Skeletal muscle satellite cell (primary cell): Measurements from ENCODE around the gene LRMDA.

Experiments
- H3K27me3 ChIP-seq: 2 replicates; pipeline ENCODE4 v1.7.0; 2013; ENCODE audit warnings: low read length; ENCODE audit not compliant: control insufficient read depth, insufficient read depth
- H3K36me3 ChIP-seq: 2 replicates; pipeline ENCODE4 v1.7.0; 2013; ENCODE audit warnings: mild to moderate bottlenecking, control low read depth, low read length; ENCODE audit not compliant: insufficient read depth
- H3K4me1 ChIP-seq: 2 replicates; pipeline ENCODE4 v1.7.0; 2013; ENCODE audit warnings: low read length; ENCODE audit not compliant: control insufficient read depth, insufficient read depth
- H3K4me2 ChIP-seq: 2 replicates; pipeline ENCODE4 v1.7.0; 2013; ENCODE audit warnings: mild to moderate bottlenecking, low read length
- H3K4me3 ChIP-seq: 2 replicates; pipeline ENCODE4 v1.7.0; 2013; ENCODE audit warnings: low read length
- H3K9ac ChIP-seq: 2 replicates; pipeline ENCODE4 v1.7.0; 2013; ENCODE audit warnings: mild to moderate bottlenecking, low read depth, low read length, moderate library complexity
- H3K9me3 ChIP-seq: replicated peaks from 2 replicates; pipeline ENCODE4 v1.7.0; 2013; ENCODE audit warnings: mild to moderate bottlenecking, control low read depth, low read length

The LRMDA gene

GRCh38 chr10:76298329-76298728 lies 866.9 kb downstream of the LRMDA start:
- H3K4me2 ChIP-seq, result no peak overlapping the region
- H3K4me1 ChIP-seq, result no peaks in the 10 kb centered on the region
- no peak overlapping the region for H3K4me3 ChIP-seq
- H3K9ac ChIP-seq, result no peak overlapping the region
- no peaks in the 10 kb centered on the region for H3K9me3 ChIP-seq
- no peaks in the 10 kb centered on the region for H3K27me3 ChIP-seq
- H3K36me3 ChIP-seq, result no peaks in the 10 kb centered on the region

DNA sequence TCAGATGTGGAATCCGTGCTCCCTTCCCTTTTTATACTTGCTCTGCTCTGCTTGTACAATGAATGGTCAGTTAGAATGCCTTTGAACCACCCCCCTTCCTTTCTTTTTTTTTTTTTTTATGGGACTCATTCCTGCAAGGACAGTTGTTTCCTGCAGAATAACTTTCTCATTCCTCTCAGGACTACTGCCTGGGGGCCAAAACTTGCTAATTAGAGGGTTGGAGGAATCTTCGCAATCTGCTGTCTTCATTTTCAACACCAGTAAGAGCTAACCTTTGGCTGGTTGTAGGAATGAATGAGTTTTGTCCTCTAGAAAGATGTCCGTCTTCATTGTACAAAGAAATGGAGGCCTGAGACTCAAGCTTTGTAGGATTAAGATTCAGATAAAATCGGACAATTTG lies 868.1 kb downstream of the LRMDA start:
- H3K4me3 ChIP-seq, result no peak overlapping the region
- H3K4me1 ChIP-seq, result no peaks in the 10 kb centered on the region
- H3K9me3 ChIP-seq, result no peaks in the 10 kb centered on the region
- no peak overlapping the region for H3K4me2 ChIP-seq
- H3K27me3 ChIP-seq, result no peaks in the 10 kb centered on the region
- no peak overlapping the region for H3K9ac ChIP-seq
- H3K36me3 ChIP-seq, result no peaks in the 10 kb centered on the region

DNA sequence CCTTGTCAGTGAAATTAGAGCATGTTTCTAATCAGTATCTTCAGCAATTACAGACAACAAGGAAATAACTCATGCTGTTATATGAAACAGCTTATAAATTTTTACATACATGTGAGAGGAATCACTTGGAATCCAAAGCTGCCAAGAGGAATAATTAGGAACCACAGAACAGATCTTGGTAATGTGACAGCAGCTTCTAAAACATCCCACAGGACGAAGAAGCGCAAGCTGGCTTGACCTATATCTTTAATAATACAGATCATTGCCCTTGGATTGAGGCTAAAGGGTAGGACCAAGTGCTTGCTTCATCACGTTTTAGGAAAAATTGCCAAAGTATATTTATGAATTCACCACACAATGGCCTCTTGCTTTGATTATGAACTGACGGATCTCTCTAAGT lies 869.8 kb downstream of the LRMDA start:
- no peak overlapping the region for H3K4me3 ChIP-seq
- H3K27me3 ChIP-seq, result no peaks in the 10 kb centered on the region
- H3K4me1 ChIP-seq, result no peaks in the 10 kb centered on the region
- no peaks in the 10 kb centered on the region for H3K9me3 ChIP-seq
- H3K9ac ChIP-seq, result no peak overlapping the region
- H3K36me3 ChIP-seq, result no peaks in the 10 kb centered on the region
- no peak overlapping the region for H3K4me2 ChIP-seq

GRCh38 chr10:76301950-76302349 lies 870.5 kb downstream of the LRMDA start:
- H3K36me3 ChIP-seq, result no peaks in the 10 kb centered on the region
- no peaks in the 10 kb centered on the region for H3K27me3 ChIP-seq
- no peak overlapping the region for H3K4me2 ChIP-seq
- no peaks in the 10 kb centered on the region for H3K4me1 ChIP-seq
- no peaks in the 10 kb centered on the region for H3K9me3 ChIP-seq
- H3K9ac ChIP-seq, result no peak overlapping the region
- H3K4me3 ChIP-seq, result no peak overlapping the region

DNA sequence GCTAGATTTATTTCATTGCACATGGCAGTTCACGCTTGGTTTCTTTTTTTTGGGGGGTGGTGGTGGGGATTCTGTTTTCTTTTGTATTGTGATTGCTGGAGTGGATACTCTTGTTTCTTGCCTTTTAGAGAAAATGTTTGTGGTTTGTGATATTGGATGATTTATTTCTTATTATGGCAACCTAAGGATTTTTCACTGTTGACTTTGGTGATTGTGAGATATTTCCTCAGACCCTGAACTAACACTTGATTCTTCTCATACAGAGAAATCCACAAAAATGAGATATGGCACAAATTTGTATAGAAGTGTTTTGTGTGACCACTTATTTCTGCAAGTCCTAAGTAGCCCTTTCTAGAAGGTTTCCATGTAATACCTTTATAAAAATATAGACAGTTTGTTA lies 871.1 kb downstream of the LRMDA start:
- no peaks in the 10 kb centered on the region for H3K27me3 ChIP-seq
- H3K4me2 ChIP-seq, result no peak overlapping the region
- no peaks in the 10 kb centered on the region for H3K4me1 ChIP-seq
- H3K9me3 ChIP-seq, result no peaks in the 10 kb centered on the region
- H3K36me3 ChIP-seq, result no peaks in the 10 kb centered on the region
- H3K9ac ChIP-seq, result no peak overlapping the region
- no peak overlapping the region for H3K4me3 ChIP-seq

GRCh38 chr10:76302961-76303630 lies 871.7 kb downstream of the LRMDA start:
- Histone ChIP-seq H3K27me3 (no peaks in the 10 kb centered on the region), H3K36me3 (no peaks in the 10 kb centered on the region), H3K9me3 (no peaks in the 10 kb centered on the region), H3K4me2 (no peak overlapping the region), H3K4me3 (no peak overlapping the region), H3K9ac (no peak overlapping the region), H3K4me1 (no peaks in the 10 kb centered on the region)

- Histone ChIP-seq H3K4me1 (no peaks in the 10 kb centered on the region), H3K27me3 (no peaks in the 10 kb centered on the region), H3K4me3 (no peak overlapping the region), H3K9ac (no peak overlapping the region), H3K9me3 (no peaks in the 10 kb centered on the region), H3K4me2 (no peak overlapping the region), H3K36me3 (no peaks in the 10 kb centered on the region)
Observed at GRCh38 chr10:76303682-76304316, 872.4 kb downstream of the LRMDA start.

- Histone ChIP-seq H3K4me2 (no peak overlapping the region), H3K27me3 (no peaks in the 10 kb centered on the region), H3K9ac (no peak overlapping the region), H3K36me3 (no peaks in the 10 kb centered on the region), H3K9me3 (no peaks in the 10 kb centered on the region), H3K4me1 (peaks cover 15% of the 10 kb centered on the region), H3K4me3 (no peak overlapping the region)
Observed at GRCh38 chr10:76305930-76306615, 874.6 kb downstream of the LRMDA start.

DNA sequence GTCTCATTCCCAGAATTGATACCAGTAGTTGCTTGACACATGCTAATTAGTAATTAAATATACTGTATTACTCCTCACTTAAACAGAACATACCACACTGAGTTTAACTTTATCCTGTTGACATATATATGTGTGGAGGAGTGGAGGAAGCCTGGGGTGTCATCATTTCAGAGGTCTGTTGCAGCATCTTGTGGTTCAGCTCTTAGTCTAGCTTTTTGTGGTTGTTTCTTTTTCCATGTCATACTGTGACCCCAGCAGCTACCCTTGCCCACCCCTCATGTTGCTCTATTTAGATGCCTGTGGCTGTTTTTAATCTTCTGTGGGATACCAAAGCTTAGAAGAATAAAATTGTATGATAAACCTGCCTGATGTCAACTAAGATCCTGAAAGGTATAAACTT lies 875.4 kb downstream of the LRMDA start:
- Histone ChIP-seq H3K36me3 (no peaks in the 10 kb centered on the region), H3K4me2 (no peak overlapping the region), H3K4me3 (no peak overlapping the region), H3K9ac (no peak overlapping the region), H3K27me3 (no peaks in the 10 kb centered on the region), H3K9me3 (no peaks in the 10 kb centered on the region), H3K4me1 (peaks cover 15% of the 10 kb centered on the region)

GRCh38 chr10:76309070-76309469 lies 877.6 kb downstream of the LRMDA start:
- H3K4me2 ChIP-seq, result no peak overlapping the region
- no peaks in the 10 kb centered on the region for H3K9me3 ChIP-seq
- H3K4me3 ChIP-seq, result no peak overlapping the region
- no peaks in the 10 kb centered on the region for H3K36me3 ChIP-seq
- H3K27me3 ChIP-seq, result no peaks in the 10 kb centered on the region
- peaks cover 15% of the 10 kb centered on the region for H3K4me1 ChIP-seq
- no peak overlapping the region for H3K9ac ChIP-seq

GRCh38 chr10:76309741-76310587 lies 878.5 kb downstream of the LRMDA start:
- H3K4me1 ChIP-seq, result peaks cover 15% of the 10 kb centered on the region
- no peaks in the 10 kb centered on the region for H3K36me3 ChIP-seq
- no peak overlapping the region for H3K4me2 ChIP-seq
- H3K4me3 ChIP-seq, result no peak overlapping the region
- no peak overlapping the region for H3K9ac ChIP-seq
- H3K27me3 ChIP-seq, result no peaks in the 10 kb centered on the region
- H3K9me3 ChIP-seq, result no peaks in the 10 kb centered on the region
